Gastrocnemius medialis (tissue), 4 donors: Measurements from ENCODE around the gene SCNN1A.

Experiments
- POLR2A ChIP-seq, 2 donors: fragments of 450-650 bp; IDR thresholded peaks; one replicate each; pipeline ENCODE4 v1.6.1; 2017; ENCODE audit warnings: antibody characterized with exemption in 2 of 2, mild to moderate bottlenecking in 2 of 2, moderate library complexity in 2 of 2
- TF ChIP-seq, protein P1 (sequence below), 5 experiments: fragments of 450-650 bp in 3 of 5; fragments of 200-600 bp in 2 of 5; sonication (generic) in 2 of 5; IDR thresholded peaks in 4 of 5; conservative IDR thresholded peaks in 1 of 5; 1 replicate in 4 of 5; 2 replicates in 1 of 5; pipeline ENCODE4 v1.5.1; 2016 to 2019; ENCODE audit warnings: antibody characterized with exemption in 5 of 5, mild to moderate bottlenecking in 3 of 5, moderate library complexity in 3 of 5

DNA sequence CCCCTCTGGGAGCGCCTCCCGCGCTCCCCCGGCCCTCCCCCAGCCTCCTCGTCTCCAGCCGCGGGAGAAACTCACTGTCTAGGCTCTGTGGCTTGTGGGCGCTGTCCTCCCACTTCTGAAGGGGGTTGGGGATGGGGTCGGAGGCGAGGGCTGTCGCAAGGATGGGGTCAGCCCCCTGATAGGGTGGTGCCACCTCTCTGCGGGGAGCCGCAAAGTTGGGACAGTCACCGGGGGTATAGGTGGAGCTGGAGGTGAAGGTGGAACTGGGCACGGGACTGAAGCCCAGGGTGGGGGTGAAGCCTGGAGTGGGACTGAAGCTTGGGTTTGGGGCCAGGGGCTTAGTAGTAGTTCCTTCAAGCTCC is 45.7 kb downstream of the SCNN1A start:
- TF ChIP-seq, protein P1, sequence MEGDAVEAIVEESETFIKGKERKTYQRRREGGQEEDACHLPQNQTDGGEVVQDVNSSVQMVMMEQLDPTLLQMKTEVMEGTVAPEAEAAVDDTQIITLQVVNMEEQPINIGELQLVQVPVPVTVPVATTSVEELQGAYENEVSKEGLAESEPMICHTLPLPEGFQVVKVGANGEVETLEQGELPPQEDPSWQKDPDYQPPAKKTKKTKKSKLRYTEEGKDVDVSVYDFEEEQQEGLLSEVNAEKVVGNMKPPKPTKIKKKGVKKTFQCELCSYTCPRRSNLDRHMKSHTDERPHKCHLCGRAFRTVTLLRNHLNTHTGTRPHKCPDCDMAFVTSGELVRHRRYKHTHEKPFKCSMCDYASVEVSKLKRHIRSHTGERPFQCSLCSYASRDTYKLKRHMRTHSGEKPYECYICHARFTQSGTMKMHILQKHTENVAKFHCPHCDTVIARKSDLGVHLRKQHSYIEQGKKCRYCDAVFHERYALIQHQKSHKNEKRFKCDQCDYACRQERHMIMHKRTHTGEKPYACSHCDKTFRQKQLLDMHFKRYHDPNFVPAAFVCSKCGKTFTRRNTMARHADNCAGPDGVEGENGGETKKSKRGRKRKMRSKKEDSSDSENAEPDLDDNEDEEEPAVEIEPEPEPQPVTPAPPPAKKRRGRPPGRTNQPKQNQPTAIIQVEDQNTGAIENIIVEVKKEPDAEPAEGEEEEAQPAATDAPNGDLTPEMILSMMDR (IDR thresholded peaks at IDR 0.05 in 4 of 5, conservative IDR thresholded peaks at IDR 0.05 in 1 of 5): no peak
- TF ChIP-seq POLR2A (IDR thresholded peaks at IDR 0.05): no peak
